ENCODE data around the gene PCSK5.

Gene PCSK5

DNA sequence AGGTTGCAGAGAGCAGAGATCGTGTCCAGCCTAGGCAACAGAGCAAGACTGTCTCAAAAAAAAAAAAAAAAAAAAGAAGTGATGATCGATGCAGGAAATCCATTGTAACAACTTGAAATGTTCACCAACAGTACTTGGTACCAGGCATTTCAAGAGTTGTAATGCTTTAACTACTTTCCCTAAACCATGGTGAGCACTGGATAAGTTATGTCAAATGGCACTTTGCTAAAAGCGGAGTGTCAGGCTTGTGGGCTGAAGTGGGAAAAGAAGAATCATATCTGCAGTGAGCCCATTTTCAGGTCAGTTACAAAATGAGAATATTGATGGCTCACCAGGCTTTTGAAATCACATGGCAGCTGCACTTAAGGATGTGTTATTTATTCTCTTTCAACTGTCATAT lies 301.5 kb downstream of the PCSK5 start:
- DNase-seq (ENCODE audit: low spot score) = no peak

- DNase-seq (ENCODE audit: low spot score) = no peak
Observed at GRCh38 chr9:76194896-76195295, 304.4 kb downstream of the PCSK5 start.

GRCh38 chr9:76198336-76198735 lies 307.9 kb downstream of the PCSK5 start:
- DNase-seq (ENCODE audit: low spot score) = no peak

GRCh38 chr9:76200315-76200714 lies 309.8 kb downstream of the PCSK5 start:
- DNase-seq (ENCODE audit: low spot score) = no peak

DNA sequence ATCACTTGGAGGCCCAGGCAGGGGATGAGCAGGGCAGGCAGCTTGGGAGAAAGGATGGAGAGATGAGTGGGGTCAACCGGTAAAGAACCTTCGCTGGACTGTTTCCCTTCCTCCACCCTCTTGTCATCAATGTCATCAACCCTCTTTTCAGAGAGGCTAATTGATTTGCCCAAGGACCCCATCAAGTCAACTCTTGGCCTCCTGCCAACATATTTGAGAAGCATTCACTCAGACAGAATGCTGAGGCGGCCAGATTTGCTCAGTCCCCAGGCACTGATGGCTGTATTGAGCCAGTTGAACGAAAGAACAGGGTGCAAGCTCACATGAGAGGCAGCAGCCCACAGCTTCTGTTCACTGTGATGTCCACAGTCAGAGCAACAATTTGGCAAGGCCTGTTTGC lies 310.3 kb downstream of the PCSK5 start:
- no peak for DNase-seq (ENCODE audit: low spot score)

- no peak for DNase-seq (ENCODE audit: low spot score)
Observed at GRCh38 chr9:76203373-76203772, 312.9 kb downstream of the PCSK5 start.

- no peak for DNase-seq (ENCODE audit: low spot score)
Observed at GRCh38 chr9:76206821-76207220, 316.3 kb downstream of the PCSK5 start.

DNA sequence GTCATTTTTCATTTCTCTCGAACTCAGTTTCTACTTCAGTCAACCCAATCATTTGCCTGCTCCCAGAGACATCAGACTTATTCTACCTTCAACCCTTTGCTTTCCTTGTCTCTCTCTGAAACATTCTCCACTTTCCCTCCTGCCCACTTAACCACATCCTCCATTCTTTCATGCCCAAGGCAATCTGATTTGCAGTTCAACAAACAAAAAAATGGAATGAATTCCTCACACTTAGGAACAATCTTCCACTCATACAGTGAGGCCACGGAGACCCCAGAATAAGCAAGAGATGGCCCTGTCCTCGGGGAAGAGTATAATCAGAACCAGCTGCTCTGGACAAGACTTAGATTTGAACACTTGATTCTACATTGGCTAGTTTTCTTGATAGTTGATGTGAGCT lies 323.3 kb downstream of the PCSK5 start:
- DNase-seq (ENCODE audit: low spot score) = no peak

DNA sequence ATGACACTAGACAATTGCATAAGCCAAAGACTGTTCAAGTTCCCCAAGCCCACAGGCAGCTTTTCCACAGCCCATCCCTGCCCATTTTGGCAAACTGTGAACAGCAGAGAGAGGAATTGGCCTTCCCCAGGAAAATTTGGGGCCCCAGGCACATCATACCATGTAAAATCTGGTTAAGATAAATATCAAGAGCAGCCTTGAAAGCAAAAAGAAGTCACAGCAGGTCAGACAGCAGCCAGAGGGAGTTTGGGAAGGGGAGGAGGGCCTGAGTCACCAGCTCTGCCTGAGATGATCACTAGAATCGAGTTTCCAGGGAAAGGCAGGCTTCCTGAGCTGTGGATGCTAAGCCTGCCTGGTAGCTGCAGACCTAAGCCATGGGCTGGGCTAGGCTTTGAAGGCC lies 324.6 kb downstream of the PCSK5 start:
- DNase-seq (ENCODE audit: low spot score) = no peak

DNA sequence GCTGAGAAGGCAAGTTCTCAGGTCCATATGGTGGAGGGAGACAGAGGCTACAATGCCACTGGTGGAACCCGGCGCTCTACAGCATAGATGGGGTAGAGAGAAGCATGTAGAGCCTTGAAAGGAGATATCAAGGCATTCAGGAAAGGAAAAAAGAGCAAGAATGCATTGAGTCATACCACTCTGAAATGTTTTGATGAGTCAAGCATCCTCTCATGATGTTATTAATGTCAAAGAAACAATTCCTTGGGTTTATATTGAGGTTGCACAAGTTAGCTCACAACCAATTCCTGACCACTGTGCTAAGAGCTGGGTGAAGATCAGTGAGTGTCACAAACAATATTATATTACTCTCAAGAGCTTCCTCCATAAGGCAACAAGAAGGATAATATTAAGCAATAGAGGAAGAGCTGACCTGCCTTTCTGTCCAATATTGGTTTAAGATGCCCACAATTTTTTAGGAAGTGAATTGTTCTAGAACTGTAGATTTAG lies 325.7 kb downstream of the PCSK5 start:
- DNase-seq (ENCODE audit: low spot score) = no peak

GRCh38 chr9:76218117-76218885 lies 327.8 kb downstream of the PCSK5 start:
- DNase-seq (ENCODE audit: low spot score) = no peak

DNA sequence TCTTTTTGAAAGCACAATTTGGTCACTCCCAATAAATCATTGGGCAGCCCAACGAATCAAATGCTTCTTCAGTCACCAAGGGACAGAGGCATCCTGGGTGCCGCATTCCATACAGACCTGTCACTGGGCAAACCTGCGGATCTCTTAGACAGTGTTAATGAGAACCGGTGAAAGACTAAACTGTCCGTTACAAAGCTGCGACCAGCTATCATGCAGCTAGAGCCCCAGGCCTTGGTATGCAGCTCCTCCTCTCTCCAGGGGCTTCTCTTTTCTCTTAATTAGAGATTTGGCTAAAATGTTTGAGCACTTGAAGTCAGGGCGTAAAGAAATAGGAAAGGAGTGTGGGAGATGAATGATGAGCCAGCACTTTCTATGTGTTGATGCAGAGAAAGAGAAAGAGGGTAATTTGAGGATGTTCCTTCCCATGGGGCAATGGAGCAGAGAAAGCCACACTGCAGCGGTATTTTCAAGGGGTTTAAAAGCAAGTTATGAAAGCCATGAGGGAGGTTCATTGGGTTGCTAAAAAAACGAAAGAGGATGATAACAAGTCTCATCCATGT lies 328.5 kb downstream of the PCSK5 start:
- DNase-seq (ENCODE audit: low spot score) = no peak

- DNase-seq (ENCODE audit: low spot score) = no peak
Observed at GRCh38 chr9:76219560-76220151, 329.2 kb downstream of the PCSK5 start.

GRCh38 chr9:76221423-76221822 lies 330.9 kb downstream of the PCSK5 start:
- no peak for DNase-seq (ENCODE audit: low spot score)

DNA sequence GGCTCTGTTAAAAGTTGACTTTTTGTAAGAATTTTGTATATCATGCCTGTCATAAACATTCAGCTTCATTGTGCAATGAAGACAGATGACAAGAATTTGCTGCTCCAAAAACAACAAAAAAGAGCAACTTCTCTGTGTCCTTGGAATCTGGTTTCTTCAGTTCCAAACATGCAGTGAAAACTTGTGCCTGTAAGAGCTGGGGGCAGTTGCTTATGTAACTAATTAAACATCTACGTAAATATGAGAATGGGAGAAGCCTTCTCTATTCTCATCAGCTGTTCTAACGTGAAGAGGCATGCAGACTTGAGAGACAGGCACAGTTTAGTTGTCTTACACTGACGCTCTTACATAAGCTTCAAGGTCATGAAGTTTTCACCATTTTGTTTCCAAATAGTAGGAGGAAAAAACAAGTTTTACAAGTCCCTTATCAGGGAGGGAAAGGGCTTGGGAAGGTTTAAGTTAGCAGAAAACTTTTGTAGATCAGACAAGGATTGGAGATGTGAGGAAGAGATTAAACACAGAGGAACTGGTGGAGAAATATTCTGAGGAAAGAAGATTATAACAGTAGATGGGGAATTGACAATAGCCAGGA lies 333.4 kb downstream of the PCSK5 start:
- DNase-seq (ENCODE audit: low spot score) = no peak

- DNase-seq (ENCODE audit: low spot score) = no peak
Observed at GRCh38 chr9:76227156-76227555, 336.7 kb downstream of the PCSK5 start.

DNA sequence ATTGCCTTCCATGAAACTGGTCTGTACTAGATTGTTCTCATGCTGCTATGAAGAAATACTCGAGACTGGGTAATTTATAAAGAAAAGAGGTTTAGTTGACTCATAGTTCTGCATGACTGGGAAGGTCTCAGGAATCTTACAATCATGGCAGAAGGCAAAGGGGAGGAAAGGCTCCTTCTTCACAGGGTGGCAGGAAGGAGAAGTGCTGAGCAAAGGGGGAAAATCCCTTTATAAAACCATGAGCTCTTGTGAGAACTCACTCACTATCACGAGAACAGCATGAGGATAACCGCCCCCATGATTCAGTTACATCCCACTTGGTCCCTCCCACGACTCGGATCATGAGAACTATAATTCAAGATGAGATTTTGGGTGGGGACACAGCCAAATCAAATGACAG lies 340.5 kb downstream of the PCSK5 start:
- no peak for DNase-seq (ENCODE audit: low spot score)

DNA sequence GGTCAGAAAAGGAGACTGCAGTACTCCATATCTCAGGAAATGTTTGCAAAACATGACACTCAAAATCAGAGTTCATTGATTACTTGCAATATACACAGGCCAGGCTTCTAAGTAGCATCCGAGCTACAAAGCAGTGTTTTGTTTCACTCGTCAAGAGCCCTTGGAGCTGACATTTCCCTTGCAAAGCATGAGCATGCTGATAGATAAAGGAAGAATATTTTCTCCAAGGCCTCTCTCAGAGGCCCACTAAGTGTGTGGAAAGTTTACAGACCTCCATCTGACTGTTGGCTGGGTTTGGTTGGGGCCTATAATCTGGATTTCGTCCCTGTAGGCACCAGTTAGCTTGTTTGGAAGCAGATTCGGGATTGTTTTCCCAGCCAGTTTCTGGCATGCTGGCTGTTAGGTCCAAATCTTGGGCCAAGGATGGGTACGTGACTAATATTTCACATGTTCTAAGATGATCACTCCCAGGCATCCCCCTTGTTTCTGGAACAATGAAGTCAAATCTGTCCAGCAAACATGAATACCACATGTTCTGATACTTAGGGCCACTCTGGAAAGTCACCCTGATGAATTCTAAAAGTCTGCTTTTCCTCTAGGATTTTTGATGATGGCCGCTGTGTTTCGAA lies 342.5 kb downstream of the PCSK5 start:
- no peak for DNase-seq (ENCODE audit: low spot score)

DNA sequence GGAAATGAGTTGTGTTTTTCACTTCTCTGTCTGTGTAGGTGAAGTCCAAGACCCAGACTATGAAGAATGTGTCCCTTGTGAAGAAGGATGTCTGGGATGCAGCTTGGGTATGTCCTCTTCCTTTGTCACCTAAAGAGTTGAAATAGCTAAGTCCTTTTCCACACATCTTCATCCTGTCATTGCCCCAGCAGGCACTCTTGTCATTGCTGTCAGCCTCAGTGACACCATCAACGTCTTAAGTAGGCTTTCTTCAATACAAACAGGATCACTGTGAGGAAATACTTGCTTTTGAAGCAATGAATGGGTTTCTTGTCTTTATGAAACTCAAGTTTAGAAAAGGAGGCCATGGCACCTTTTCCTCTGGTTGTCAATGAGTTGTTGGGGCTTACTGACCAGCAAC lies 350.1 kb downstream of the PCSK5 start:
- DNase-seq (ENCODE audit: low spot score) = no peak

DNA sequence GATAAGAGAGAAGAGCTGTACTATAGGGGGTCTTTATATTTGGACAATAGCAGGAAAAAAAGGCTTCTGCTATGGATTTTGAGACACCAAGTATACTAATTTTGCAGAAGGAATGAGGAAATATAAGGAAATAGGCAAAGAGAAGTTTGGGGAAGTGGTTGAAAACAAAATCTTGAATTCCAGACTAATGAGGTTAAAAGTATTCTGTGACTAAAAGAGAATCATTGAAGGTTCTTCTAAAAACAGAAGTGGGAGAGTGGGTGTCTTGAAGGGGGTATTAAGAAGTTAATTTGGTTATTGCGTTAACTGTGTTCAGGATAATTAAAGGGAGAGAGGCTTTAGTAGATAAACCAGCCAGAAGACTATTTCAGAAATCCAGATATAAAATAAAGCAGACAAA lies 355.0 kb downstream of the PCSK5 start:
- no peak for DNase-seq (ENCODE audit: low spot score)

GRCh38 chr9:76246680-76247079 lies 356.2 kb downstream of the PCSK5 start:
- DNase-seq (ENCODE audit: low spot score) = no peak

DNA sequence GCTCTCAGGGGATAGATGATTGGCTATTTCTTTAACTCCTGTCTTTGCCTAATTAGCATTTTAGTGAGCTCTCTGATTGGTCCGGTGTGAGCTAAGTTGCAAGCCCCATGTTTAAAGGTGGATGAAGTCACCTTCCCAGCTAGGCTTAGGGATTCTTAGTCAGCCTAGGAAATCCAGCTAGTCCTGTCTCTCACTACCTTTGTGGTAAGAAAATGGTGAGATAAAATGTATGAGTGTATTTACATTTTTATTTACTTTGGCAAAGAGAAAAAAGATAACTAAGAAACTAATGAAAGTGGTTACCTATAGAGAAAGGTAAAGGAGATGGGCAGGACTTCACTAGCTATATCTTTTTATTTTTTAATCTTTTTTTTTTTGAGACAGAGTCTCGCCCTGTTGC lies 357.0 kb downstream of the PCSK5 start:
- DNase-seq (ENCODE audit: low spot score) = no peak

DNA sequence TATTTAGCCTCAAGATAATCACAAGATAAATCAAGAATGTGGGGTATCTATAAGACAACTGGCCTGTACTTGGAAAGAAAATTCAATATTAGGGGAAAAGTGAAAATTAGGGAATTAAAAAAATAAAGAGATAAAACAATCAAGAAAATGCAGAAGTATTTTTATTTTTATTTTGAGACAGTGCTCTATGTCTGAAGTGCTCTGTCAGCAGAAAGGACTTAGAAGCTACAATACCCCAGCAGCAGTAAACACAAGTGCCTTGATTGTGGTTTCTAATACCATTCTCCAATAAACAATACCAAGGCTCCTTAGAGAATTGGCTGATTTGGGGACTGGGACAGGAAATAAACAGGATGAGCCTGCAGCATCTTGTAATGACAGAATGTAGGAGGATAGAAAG lies 358.8 kb downstream of the PCSK5 start:
- DNase-seq (ENCODE audit: low spot score) = no peak

All from putamen (tissue), 1 donor.